H9 (cell line): ENCODE data around the gene CCDC88C. TPM values are rescaled to one million over a fixed set of nuclear protein-coding genes. Genes with fewer than 3 reads are reported as not detected.
A peak's percentile ranks its signal among the peaks of the same experiment; 100 is the strongest.

Experiments
- DNase-seq: peaks from one replicate; pipeline ENCODE4 v3.0.0-alpha.2; 2017
- H2AFZ ChIP-seq: one replicate; pipeline ENCODE4 v1.6.1; 2013; ENCODE audit warnings: mild to moderate bottlenecking, low read length, control low read depth, moderate library complexity
- H2AK5ac ChIP-seq: 2 replicates; pipeline ENCODE4 v1.6.1; 2013; ENCODE audit warnings: low read length, control low read depth, mixed read lengths; ENCODE audit not compliant: insufficient read length
- H2BK120ac ChIP-seq: one replicate; pipeline ENCODE4 v1.6.1; 2013; ENCODE audit warnings: low read depth, mild to moderate bottlenecking, low read length, control low read depth, inconsistent platforms; ENCODE audit not compliant: poor library complexity, severe bottlenecking
- H2BK12ac ChIP-seq: 2 replicates; pipeline ENCODE4 v1.6.1; 2013; ENCODE audit warnings: low read length, control low read depth, mixed read lengths, low read depth; ENCODE audit not compliant: insufficient read length
- H2BK15ac ChIP-seq: 2 replicates; pipeline ENCODE4 v1.6.1; 2013; ENCODE audit warnings: low read depth, low read length, control low read depth
- H2BK20ac ChIP-seq: one replicate; pipeline ENCODE4 v1.6.1; 2013; ENCODE audit warnings: low read depth, mild to moderate bottlenecking, low read length, control low read depth, inconsistent platforms; ENCODE audit not compliant: poor library complexity, severe bottlenecking
- H2BK5ac ChIP-seq: 2 replicates; pipeline ENCODE4 v1.6.1; 2013; ENCODE audit warnings: low read length, control low read depth, mixed read lengths; ENCODE audit not compliant: insufficient read length
- H3K14ac ChIP-seq: 2 replicates; pipeline ENCODE4 v1.6.1; 2013; ENCODE audit warnings: low read length, control low read depth; ENCODE audit not compliant: insufficient read depth
- H3K18ac ChIP-seq: 2 replicates; pipeline ENCODE4 v1.6.1; 2013; ENCODE audit warnings: low read depth, mild to moderate bottlenecking, mixed read lengths, low read length, control low read depth; ENCODE audit not compliant: insufficient read length
- H3K23ac ChIP-seq: 2 replicates; pipeline ENCODE4 v1.6.1; 2013; ENCODE audit warnings: low read length, control low read depth, mixed read lengths, low read depth; ENCODE audit not compliant: insufficient read length
- H3K23me2 ChIP-seq: 2 replicates; pipeline ENCODE4 v1.6.1; 2013; ENCODE audit warnings: low read depth, mild to moderate bottlenecking, mixed read lengths, low read length, control low read depth; ENCODE audit not compliant: insufficient read length, poor library complexity, severe bottlenecking
- H3K27ac ChIP-seq: 2 replicates; pipeline ENCODE4 v1.5.1; 2013; ENCODE audit warnings: low read length, control low read depth, mixed read lengths, low read depth; ENCODE audit not compliant: insufficient read length
- H3K27me3 ChIP-seq: 2 replicates; pipeline ENCODE4 v1.6.1; 2013; ENCODE audit warnings: low read length, control low read depth, inconsistent platforms; ENCODE audit not compliant: insufficient read depth
- H3K4ac ChIP-seq: 2 replicates; pipeline ENCODE4 v1.6.1; 2013; ENCODE audit warnings: low read depth, mild to moderate bottlenecking, control low read depth, inconsistent platforms, low read length, moderate library complexity
- H3K4me1 ChIP-seq: 2 replicates; pipeline ENCODE4 v1.6.1; 2013; ENCODE audit warnings: low read length, control low read depth, inconsistent platforms; ENCODE audit not compliant: insufficient read depth
- H3K4me2 ChIP-seq: 2 replicates; pipeline ENCODE4 v1.6.1; 2013; ENCODE audit warnings: low read length, control low read depth, mixed read lengths; ENCODE audit not compliant: insufficient read length, insufficient read depth
- H3K56ac ChIP-seq: 2 replicates; pipeline ENCODE4 v1.6.1; 2013; ENCODE audit warnings: low read depth, mild to moderate bottlenecking, mixed read lengths, low read length, control low read depth; ENCODE audit not compliant: insufficient read length
- H3K79me1 ChIP-seq: 2 replicates; pipeline ENCODE4 v1.6.1; 2013; ENCODE audit warnings: low read depth, mild to moderate bottlenecking, moderate library complexity, low read length, control low read depth, inconsistent platforms; ENCODE audit not compliant: insufficient read depth, poor library complexity, severe bottlenecking
- H3K79me2 ChIP-seq: 2 replicates; pipeline ENCODE4 v1.6.1; 2013; ENCODE audit warnings: low read length, control low read depth, inconsistent platforms; ENCODE audit not compliant: insufficient read depth
- H3K9ac ChIP-seq: 2 replicates; pipeline ENCODE4 v1.6.1; 2013; ENCODE audit warnings: low read length, control low read depth, mixed read lengths; ENCODE audit not compliant: insufficient read length; ENCODE audit errors: extremely low read depth
- H3K9me3 ChIP-seq: one replicate; pipeline ENCODE4 v1.6.1; 2013; ENCODE audit warnings: low read depth, low read length, inconsistent platforms; ENCODE audit not compliant: control insufficient read depth
- H3T11ph ChIP-seq: one replicate; pipeline ENCODE4 v1.6.1; 2013; ENCODE audit warnings: mild to moderate bottlenecking, low read length, control low read depth, inconsistent platforms
- H4K20me1 ChIP-seq: one replicate; pipeline ENCODE4 v1.6.1; 2013; ENCODE audit not compliant: control insufficient read depth, insufficient read length, insufficient read depth
- H4K5ac ChIP-seq: 2 replicates; pipeline ENCODE4 v1.6.1; 2013; ENCODE audit warnings: low read depth, mild to moderate bottlenecking, mixed read lengths, low read length, control low read depth; ENCODE audit not compliant: insufficient read length
- H4K8ac ChIP-seq: replicated peaks from 2 replicates; pipeline ENCODE4 v1.6.1; 2013; ENCODE audit warnings: low read length, control low read depth, mixed read lengths, low read depth; ENCODE audit not compliant: insufficient read length
- H4K91ac ChIP-seq: 2 replicates; pipeline ENCODE4 v1.6.1; 2013; ENCODE audit warnings: low read depth, mild to moderate bottlenecking, moderate library complexity, mixed read lengths, low read length, control low read depth; ENCODE audit not compliant: insufficient read length
- H3K27ac Mint-ChIP-seq, 3 experiments: 2 replicates in 2 of 3; 3 replicates in 1 of 3; pipeline ENCODE4 v1.8.0; 2020 to 2021; ENCODE audit warnings: mixed read lengths in 3 of 3, mild to moderate bottlenecking in 1 of 3, moderate library complexity in 1 of 3
- H3K27me3 Mint-ChIP-seq: 2 replicates; pipeline ENCODE4 v1.8.0; 2021; ENCODE audit warnings: low read depth, mild to moderate bottlenecking, moderate library complexity, mixed read lengths
- H3K36me3 Mint-ChIP-seq, 3 experiments: 2 replicates in 2 of 3; 3 replicates in 1 of 3; pipeline ENCODE4 v1.8.0; 2020 to 2021; ENCODE audit warnings: low read depth in 3 of 3, mixed read lengths in 3 of 3; ENCODE audit not compliant: insufficient read depth in 1 of 3
- H3K4me1 Mint-ChIP-seq, 2 experiments: 2 replicates each; pipeline ENCODE4 v1.8.0; 2020; ENCODE audit warnings: mixed read lengths in 2 of 2
- H3K4me3 Mint-ChIP-seq, 2 experiments: 2 replicates in 1 of 2; 3 replicates in 1 of 2; pipeline ENCODE4 v1.8.0; 2020 to 2021; ENCODE audit warnings: mild to moderate bottlenecking in 2 of 2, mixed read lengths in 2 of 2, moderate library complexity in 1 of 2
- H3K9me3 Mint-ChIP-seq, 2 experiments: 2 replicates in 1 of 2; 3 replicates in 1 of 2; pipeline ENCODE4 v1.8.0; 2020; ENCODE audit warnings: mild to moderate bottlenecking in 2 of 2, mixed read lengths in 2 of 2, moderate library complexity in 1 of 2
- CTCF ChIP-seq: fragments of 200-600 bp; sonication (generic); conservative IDR thresholded peaks from 3 replicates; pipeline ENCODE4 v1.8.0; 2021; ENCODE audit warnings: antibody characterized with exemption, mild to moderate bottlenecking
- WGBS: extraction: QIAGEN DNeasy Blood & Tissue Kit; methylation state at CpG from one replicate; pipeline ENCODE4 v1.1.7; 2013; ENCODE audit warnings: missing lambda C conversion rate, low lambda C conversion rate, mixed read lengths; ENCODE audit not compliant: insufficient read length; ENCODE audit errors: extremely low coverage; 5-methylcytosine and 5-hydroxymethylcytosine counted together
- total RNA-seq: library from RNA; stranded (reverse); gene quantifications from 2 replicates; pipeline ENCODE4 v1.2.1, GENCODE V29; 2021

The CCDC88C gene
- total RNA-seq, 1 experiment from 2014 or later: 52.4 TPM

- Histone ChIP-seq H3K79me1 (no peaks in the 10 kb centered on the region), H2BK120ac (no peak overlapping the region), H3K27ac (no peak overlapping the region), H2AK5ac (no peak overlapping the region), H4K91ac (no peak overlapping the region), H3K56ac (no peak overlapping the region), H3K18ac (no peak overlapping the region), H2AFZ (no peak overlapping the region), H4K5ac (no peak overlapping the region), H3K27me3 (no peaks in the 10 kb centered on the region), H3K4me2 (no peak overlapping the region), H4K20me1 (no peaks in the 10 kb centered on the region), H4K8ac (no peak overlapping the region), H3K14ac (no peak overlapping the region; the same call in 1 of the 2 replicates), H2BK20ac (no peak overlapping the region), H3K4me1 (no peaks in the 10 kb centered on the region; the same call in 1 of the 2 replicates), H3T11ph (no peak overlapping the region), H2BK5ac (no peak overlapping the region), H3K9me3 (no peaks in the 10 kb centered on the region), H3K23ac (no peak overlapping the region), H2BK12ac (no peak overlapping the region), H3K9ac (no peak overlapping the region), H3K79me2 (peaks cover 4% of the 10 kb centered on the region; the same call in 1 of the 2 replicates), H2BK15ac (no peak overlapping the region), H3K4ac (no peak overlapping the region), H3K23me2 (no peaks in the 10 kb centered on the region)
- no peaks in the 10 kb centered on the region for H3K36me3 Mint-ChIP-seq
- H3K27me3 Mint-ChIP-seq: no peaks in the 10 kb centered on the region
- no peak for DNase-seq
- no peak for TF ChIP-seq CTCF
- H3K27ac Mint-ChIP-seq: 0 out of 7 replicates have a peak overlapping the region, but pooled peaks of 1 of the 3 experiments have one; percentile 34
- no CpG with 5 or more reads among the region's 6 CpGs for WGBS
- H3K4me3 Mint-ChIP-seq: no peak overlapping the region
- peaks cover 49 to 56% of the 10 kb centered on the region in 2 experiments for H3K4me1 Mint-ChIP-seq
- H3K9me3 Mint-ChIP-seq: no peaks in the 10 kb centered on the region; a peak in 1 of 5 replicates
These were observed 50.9 kb downstream of the CCDC88C start for GRCh38 chr14:91366749-91367148.
